ENCODE data around the gene TBC1D22A. TPM values are rescaled to one million over a fixed set of nuclear protein-coding genes. Genes with fewer than 3 reads are reported as not detected.

Gene TBC1D22A
- polyA plus RNA-seq, 1 experiment, result 24.2 TPM

- TF ChIP-seq CTCF (IDR thresholded peaks at IDR 0.05; ENCODE audit: insufficient read depth, low read depth, low read length), result no peak
- Histone ChIP-seq H3K27me3 (ENCODE audit: control insufficient read depth, insufficient read depth, low read length) (no peaks in the 10 kb centered on the region), H3K36me3 (ENCODE audit: control insufficient read depth, insufficient read depth, low read length) (no peaks in the 10 kb centered on the region), H3K4me3 (ENCODE audit: low read depth, low read length) (no peak overlapping the region)
- POLR2A ChIA-PET, result no interaction called here
- CTCF ChIA-PET, result interaction anchor here (0.9 kb wide), 1 partner anchor 26 kb away, joined by 3 read pairs; no protein-coding TSS in a partner anchor
- no peak for DNase-seq (ENCODE audit: low read depth)
Observed at GRCh38 chr22:47204002-47204979, 441.8 kb downstream of the TBC1D22A start.

DNA sequence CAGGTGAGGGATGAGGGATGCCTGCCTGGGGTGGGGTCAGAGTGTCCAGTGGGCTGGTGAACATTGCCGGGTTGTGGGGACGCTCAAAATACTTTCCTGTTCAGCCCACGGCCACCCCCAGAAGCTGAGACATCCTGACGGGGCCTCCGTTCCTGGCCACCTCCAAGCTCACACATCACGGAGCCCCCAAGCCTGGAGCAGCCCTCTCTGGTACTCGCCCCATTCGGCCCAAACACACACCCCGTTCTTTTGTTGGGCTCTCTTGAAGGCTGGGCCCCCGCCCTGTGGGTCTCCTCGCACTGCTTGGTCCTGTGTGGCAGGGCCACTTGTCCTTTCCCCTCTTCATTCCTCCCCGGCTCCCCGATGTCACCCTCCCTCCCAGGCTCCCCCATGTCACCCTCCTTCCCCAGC lies 442.6 kb downstream of the TBC1D22A start:
- DNase-seq (ENCODE audit: low read depth), result no peak
- CTCF ChIA-PET, result no interaction called here
- POLR2A ChIA-PET, result no interaction called here
- Histone ChIP-seq H3K36me3 (ENCODE audit: control insufficient read depth, insufficient read depth, low read length) (no peaks in the 10 kb centered on the region), H3K27me3 (ENCODE audit: control insufficient read depth, insufficient read depth, low read length) (no peaks in the 10 kb centered on the region), H3K4me3 (ENCODE audit: low read depth, low read length) (no peak overlapping the region)
- no peak for TF ChIP-seq CTCF (IDR thresholded peaks at IDR 0.05; ENCODE audit: insufficient read depth, low read depth, low read length)

GRCh38 chr22:47205554-47205953 lies 443.1 kb downstream of the TBC1D22A start:
- ChIA-PET POLR2A (no interaction called here), CTCF (no interaction called here)
- Histone ChIP-seq H3K36me3 (ENCODE audit: control insufficient read depth, insufficient read depth, low read length) (no peaks in the 10 kb centered on the region), H3K4me3 (ENCODE audit: low read depth, low read length) (no peak overlapping the region), H3K27me3 (ENCODE audit: control insufficient read depth, insufficient read depth, low read length) (no peaks in the 10 kb centered on the region)
- no peak for DNase-seq (ENCODE audit: low read depth)
- TF ChIP-seq CTCF (IDR thresholded peaks at IDR 0.05; ENCODE audit: insufficient read depth, low read depth, low read length), result no peak

DNA sequence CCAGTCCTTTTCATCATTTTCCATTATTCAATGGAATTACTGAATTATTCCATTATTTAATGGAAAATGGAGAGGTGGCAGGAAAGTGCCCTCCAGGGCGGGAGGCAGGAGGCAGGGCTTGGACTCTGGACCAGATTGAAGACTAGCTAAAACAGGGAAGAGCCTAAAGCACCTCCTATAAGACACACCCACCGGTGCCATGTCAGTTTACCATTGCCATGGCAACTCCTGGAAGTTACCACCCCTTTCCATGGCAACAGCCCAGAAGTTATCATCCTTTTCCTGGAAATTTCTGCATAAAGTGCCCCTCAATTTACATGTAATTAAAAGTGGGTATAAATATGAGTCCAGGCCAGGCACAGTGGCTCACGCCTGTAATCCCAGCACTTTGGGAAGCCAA lies 443.7 kb downstream of the TBC1D22A start:
- POLR2A ChIA-PET, result no interaction called here
- TF ChIP-seq CTCF (IDR thresholded peaks at IDR 0.05; ENCODE audit: insufficient read depth, low read depth, low read length), result no peak
- H3K4me3 ChIP-seq (ENCODE audit: low read depth, low read length), result no peak overlapping the region
- no peaks in the 10 kb centered on the region for H3K27me3 ChIP-seq (ENCODE audit: control insufficient read depth, insufficient read depth, low read length)
- DNase-seq (ENCODE audit: low read depth), result no peak
- no peaks in the 10 kb centered on the region for H3K36me3 ChIP-seq (ENCODE audit: control insufficient read depth, insufficient read depth, low read length)
- CTCF ChIA-PET, result no interaction called here

GRCh38 chr22:47206666-47207218 lies 444.3 kb downstream of the TBC1D22A start:
- CTCF ChIA-PET, result no interaction called here
- H3K36me3 ChIP-seq (ENCODE audit: control insufficient read depth, insufficient read depth, low read length), result no peaks in the 10 kb centered on the region
- DNase-seq (ENCODE audit: low read depth), result no peak
- no peak overlapping the region for H3K4me3 ChIP-seq (ENCODE audit: low read depth, low read length)
- POLR2A ChIA-PET, result no interaction called here
- no peaks in the 10 kb centered on the region for H3K27me3 ChIP-seq (ENCODE audit: control insufficient read depth, insufficient read depth, low read length)
- no peak for TF ChIP-seq CTCF (IDR thresholded peaks at IDR 0.05; ENCODE audit: insufficient read depth, low read depth, low read length)
